Left ventricle myocardium superior (tissue), 1 donor: ENCODE measurements around the gene NLGN1. TPM values are rescaled to one million over a fixed set of nuclear protein-coding genes. Genes with fewer than 3 reads are reported as not detected.
"Not testable (repeated sequence)": the region's sequence is repeated elsewhere in the genome, so short reads cannot be mapped to it uniquely, and the experiment has no call there.

Source experiments
- ATAC-seq: fragments of 200-7000 bp; cut with Tn5 transposase; one replicate; pipeline ENCODE4 v1.9.1; 2020; ENCODE audit warnings: mild to moderate bottlenecking, moderate library complexity
- DNase-seq: peaks from one replicate; pipeline ENCODE4 v3.0.0-alpha.2; 2020
- intact Hi-C: fragments of 100-400 bp; cut with micrococcal nuclease; formaldehyde crosslinking; loops from one replicate; pipeline ENCODE4 v1.11.0; 2022
- total RNA-seq: library from RNA; stranded (reverse); fragmentation: NEBNext Ultra II Directional; extraction: Animal tissue kit (Norgen Biotek cat#: 25700); gene quantifications from one replicate; pipeline ENCODE4 v1.2.1, GENCODE V29; 2021
- donor health status: DM: no; HTN: yes; CAD: no; lungs with severe emphysema.

Gene NLGN1
- total RNA-seq, 1 donor from 2014 or later = 10.5 TPM

DNA sequence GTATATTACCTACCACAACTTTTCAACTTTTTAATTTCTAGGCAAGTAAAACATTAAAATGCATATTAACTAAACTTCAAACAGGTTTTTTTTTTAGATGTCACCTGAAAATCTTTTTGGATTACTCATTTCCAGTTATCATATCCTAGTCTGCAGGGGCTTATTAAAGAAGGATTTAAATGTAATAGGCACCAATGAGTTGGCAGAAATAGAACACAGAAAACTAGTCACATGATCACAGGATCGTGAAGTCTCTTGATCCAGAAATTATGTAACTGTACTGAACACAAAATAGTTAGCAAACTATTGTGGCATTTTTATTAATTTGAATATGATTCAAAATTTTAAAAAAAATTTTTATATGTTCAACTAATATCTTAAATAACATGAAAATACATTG lies 807.2 kb downstream of the NLGN1 start:
- ATAC-seq = no peak
- intact Hi-C loops = no loop called here
- no peak for DNase-seq

DNA sequence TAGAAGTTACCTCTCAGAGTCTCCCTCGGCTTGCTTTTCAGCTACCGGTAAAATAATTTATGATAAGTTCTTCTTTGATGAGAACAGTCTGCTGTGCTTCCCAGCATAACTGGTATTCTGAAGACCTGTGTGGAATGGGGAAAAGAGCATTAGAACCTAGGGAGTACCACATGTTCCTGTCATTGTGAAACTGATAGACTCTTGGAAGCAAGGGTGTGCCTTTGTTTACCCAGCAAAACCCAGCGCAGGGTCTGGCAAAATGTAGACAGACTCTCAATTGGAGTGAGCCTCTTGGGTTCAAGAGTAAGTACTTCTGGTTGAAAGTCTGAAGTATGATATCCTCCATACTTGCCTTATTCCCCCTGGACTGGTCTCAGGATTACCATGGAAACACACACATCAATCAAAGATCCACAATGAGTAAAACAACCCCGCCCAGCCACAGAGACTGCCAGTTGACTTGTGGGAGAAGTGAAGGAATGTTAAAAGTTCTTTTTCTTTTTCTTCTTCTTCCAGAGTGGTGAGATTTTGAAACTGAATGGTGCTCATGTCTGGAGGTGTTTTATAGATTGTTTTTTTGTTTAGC lies 809.2 kb downstream of the NLGN1 start:
- no peak for ATAC-seq
- intact Hi-C loops = no loop called here
- DNase-seq = no peak

DNA sequence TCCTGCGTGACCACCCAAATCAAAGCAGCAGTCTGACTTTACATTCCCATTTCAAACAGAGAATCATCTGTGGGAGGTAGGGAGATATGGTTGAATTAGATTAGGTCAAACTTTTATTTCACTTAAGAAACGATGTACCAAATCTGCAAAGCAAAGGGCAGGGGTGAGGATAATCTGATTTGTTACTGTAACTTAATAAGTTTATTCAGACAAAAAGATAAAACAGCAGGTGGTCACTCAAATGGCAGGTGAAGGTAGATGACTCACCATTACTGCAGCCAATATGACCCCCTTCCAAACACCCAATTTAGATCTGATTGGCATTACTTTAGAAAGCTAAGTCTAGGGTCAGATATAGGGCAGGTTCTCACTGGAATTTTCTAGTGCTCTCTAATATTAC lies 810.6 kb downstream of the NLGN1 start:
- intact Hi-C loops = no loop called here
- DNase-seq = no peak
- ATAC-seq = no peak

DNA sequence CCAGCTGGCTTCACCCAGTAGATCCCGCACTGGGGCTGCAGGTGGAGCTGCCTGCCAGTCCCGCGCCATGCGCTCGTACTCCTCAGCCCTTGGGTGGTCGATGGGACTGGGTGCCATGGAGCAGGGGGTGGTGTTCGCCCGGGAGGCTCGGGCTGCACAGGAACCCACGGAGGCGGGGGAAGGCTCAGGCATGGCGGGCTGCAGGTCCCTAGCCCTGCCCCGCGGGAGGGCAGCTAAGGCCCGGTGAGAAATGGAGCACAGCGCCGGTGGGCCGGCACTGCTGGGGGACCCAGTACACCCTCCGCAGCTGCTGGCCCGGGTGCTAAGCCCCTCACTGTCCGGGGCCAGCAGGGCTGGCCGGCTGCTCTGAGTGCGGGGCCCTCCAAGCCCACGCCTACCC lies 814.4 kb downstream of the NLGN1 start:
- DNase-seq, ATAC-seq, intact Hi-C loops: not testable (repeated sequence)

DNA sequence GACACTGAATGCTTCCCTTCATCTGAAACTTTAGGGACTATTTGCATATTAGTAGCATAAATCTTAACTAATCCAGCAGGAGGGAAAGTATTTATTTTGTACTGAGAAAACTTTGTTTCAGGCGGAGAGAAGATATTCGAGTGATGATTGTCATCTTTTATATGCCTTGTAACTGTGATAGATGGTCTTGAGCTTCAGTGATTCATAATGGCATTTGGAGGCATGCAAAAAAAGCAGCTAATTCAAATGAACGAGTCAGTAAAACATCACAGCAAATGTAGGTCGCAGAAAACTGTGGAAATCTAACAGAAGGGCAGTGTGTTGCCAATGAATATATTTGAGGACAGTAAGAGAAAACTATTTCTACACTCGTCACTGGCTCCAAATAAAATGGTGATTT lies 817.9 kb downstream of the NLGN1 start:
- DNase-seq (no peak), ATAC-seq (no peak)
- intact Hi-C loops = no loop called here

DNA sequence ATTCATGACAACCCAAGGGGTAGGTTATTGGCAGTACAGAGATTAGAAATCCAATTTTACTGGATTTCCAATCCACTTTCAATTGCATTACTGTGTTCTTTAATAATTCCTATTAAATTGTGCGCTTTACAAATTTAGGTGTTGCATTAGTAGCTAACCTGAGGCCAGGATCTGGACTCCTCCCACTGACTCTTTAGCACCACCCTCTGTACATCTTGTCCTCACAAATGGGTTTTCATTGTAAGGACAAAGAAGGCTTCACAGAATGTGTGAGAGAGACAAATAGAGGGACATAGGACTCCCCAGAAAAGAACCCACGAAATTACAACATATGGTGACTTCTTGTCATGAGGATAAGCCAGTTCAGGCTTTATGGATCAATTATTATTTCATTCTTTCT lies 818.5 kb downstream of the NLGN1 start:
- ATAC-seq (no peak), DNase-seq (no peak)
- intact Hi-C loops = no loop called here

DNA sequence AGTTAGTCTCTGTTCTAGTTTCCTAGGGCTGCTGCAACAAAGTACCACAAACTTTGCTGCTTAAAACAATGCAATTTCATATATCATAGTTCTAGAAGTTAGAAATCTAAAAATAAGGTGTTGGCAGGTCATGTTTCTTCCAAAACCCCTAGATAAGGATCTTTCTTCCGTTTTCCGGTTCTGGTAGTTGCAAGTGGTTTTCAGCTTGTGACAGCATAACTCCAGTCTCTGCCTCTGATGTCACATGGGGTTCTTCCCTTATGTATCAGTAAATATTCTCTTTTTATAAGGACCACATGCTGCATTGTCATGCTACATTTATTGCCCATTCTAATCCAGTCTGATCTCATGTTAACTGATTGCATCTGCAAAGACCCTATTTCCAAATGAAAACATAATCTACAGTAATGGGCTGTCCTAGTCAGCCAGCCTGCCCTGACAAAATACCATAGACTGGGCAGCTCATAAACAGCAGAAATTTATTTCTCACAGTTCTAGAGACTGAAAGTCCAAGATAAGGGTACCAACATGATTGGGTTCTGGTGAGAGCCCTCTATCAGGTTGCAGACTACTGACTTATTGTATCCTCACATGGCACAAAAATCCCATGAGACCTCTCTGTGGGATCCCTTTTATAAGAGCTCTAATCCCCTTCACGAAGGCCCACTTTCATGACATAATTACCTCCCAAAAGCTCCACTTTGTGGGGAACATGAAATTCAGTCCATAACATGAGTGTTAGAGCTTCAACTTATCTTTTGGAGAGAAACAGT lies 819.6 kb downstream of the NLGN1 start:
- DNase-seq (no peak), ATAC-seq (no peak)
- intact Hi-C loops = no loop called here

DNA sequence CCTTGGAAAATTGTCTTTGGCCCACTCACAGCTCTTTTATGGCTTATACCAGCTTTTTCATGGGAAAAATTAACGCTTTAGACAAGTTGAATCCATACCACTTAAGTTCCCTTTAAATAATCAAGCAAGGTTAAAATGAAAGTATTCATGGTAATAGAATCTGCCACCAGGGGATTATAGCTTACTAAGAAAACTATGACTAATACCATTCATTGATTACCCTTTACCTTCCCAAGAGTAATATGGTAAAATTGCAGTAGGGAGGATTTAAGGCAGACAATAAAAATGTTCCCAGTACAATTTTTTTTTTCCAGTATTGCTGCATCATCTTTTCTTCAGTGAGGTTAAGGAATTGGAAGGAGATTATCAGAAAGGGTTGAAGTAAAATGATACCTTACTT lies 820.5 kb downstream of the NLGN1 start:
- ATAC-seq (no peak), DNase-seq (no peak)
- intact Hi-C loops = no loop called here

DNA sequence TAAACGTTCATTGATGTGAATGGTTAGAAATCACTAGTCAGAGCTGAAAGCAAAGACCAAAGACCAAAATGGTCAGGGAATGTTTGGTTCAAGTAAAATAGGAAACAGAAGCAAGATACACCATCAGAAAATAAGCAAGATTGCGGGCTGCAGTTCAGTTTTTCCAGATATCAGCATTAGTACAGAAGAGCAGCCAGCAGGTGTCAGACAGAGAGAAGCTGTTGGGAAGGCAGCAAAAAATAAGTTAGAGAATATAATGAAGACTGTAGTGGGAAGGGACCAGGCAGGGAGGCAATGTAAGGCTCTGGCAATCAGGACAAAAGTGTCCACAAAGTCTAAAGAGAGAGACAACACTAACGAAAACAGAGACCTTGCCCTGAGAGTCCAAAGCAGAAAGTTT lies 822.2 kb downstream of the NLGN1 start:
- ATAC-seq = no peak
- DNase-seq = no peak
- intact Hi-C loops = no loop called here

DNA sequence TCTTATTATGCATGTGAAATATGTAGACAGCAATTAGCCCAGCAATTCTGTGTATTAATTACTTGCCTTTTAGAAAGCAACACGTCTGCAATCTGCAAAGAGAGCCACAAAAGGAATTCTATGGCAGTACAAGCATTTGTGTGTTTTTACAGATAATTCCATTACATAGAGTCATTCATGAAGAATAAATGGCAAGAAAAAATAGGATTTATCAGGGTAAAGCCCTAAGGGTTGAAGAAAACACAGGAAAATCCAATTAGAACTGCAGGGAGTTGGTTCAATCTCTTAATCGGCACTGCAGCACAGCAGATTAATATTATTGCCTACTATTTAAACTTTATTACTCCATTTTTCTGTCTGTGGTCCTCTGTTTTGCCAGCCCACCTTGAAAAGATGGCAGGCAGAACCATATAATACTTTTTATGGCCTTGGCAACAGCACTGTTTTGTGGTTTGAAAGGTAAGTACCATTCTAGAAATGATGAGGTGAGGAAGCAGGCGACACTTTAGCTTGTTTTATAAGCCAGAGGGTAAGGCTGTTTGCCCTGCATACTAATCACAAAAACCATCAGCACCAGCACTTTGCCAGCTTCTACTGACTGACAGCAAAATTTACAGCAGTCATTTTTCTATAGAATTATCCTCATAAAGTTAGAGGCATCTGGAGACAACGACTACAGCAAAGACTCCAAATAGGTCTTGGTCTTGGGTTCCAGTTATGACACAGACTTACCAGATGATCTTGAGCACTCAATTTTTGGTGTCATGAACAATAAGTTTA lies 823.4 kb downstream of the NLGN1 start:
- no peak for ATAC-seq
- intact Hi-C loops = no loop called here

DNA sequence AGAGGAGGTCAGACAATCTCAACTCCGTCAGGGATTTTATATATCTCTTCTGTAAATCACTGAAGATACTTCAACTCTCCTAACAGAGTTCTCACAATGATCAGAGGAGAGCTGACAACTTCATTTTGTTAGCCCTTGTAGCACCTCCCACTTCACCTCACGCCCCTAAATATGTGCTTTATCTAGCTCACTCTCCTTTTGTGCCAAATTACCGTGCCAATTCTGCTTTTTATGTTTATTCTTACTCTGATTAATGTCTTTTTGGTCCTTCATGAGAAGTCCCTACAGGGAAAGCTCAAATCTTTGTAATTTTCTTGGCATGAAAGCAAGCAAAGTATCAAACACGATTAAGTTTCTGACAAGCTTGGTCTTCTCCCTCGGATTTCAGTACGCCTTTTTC lies 825.5 kb downstream of the NLGN1 start:
- ATAC-seq (no peak), DNase-seq (no peak)
- intact Hi-C loops = no loop called here

More for the DNA sequence above, 823.4 kb downstream of the NLGN1 start:
- no peak for DNase-seq

DNA sequence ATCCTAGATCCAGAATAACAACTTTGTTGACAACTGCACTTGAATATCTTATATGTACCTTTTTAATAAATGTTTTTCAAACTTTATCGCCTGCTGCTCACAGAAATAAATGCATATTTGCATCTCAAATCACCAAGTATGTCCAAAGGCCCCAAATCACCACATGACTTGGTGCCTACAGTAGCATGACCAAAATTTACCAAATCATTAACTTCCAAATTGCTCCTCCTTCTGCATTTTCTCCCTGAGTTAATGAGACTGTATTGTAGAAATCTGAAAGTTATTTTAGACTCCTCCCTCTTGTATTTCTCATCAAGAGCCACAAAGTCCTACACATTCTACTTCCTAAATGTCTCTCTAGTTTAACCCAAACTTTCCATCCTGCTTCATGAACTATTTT lies 826.1 kb downstream of the NLGN1 start:
- no peak for DNase-seq
- intact Hi-C loops = no loop called here
- no peak for ATAC-seq

DNA sequence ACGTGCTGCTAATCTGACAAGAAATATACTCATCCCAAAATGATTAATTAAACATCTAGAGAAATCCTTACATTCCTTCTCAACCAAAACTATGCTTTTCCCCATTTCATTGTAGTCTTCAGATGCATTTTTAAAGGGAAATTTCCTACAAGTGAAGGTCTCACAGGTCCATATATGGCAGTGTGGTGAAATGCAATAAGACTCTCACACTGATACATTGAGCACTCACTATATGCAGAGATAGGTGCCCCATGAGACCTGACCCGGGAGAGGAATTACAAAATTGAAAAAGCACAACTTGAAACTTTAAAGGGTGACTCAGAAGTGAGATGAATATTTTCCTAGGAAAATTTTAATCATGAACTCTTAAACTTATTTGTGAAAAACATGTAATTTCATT lies 832.4 kb downstream of the NLGN1 start:
- DNase-seq (no peak), ATAC-seq (no peak)
- intact Hi-C loops = no loop called here

DNA sequence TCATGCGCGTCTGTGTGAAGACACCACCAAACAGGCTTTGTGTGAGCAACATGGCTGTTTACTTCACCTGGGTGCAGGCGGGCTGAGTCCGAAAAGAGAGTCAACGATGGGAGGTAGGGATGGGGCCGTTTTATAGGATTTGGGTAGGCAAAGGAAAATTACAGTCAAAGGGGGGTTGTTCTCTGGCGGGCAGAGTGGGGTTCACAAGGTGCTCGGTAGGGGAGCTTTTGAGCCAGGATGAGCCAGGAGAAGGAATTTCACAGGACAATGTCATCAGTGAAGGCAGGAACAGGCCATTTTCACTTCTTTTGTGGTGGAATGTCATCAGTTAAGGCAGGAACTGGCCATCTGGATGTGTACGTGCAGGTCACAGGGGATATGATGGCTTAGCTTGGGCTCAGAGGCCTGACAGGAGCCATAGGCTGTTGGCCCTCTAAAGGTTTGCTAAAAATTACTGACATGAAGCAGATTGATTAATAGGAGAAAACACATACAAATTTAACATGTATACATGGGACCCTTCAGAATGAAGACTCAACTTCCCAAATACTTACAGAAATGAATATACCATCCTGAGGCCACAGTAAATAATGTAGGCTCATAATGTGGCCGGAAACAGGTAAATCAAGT lies 834.6 kb downstream of the NLGN1 start:
- ATAC-seq, DNase-seq, intact Hi-C loops: not testable (repeated sequence)

DNA sequence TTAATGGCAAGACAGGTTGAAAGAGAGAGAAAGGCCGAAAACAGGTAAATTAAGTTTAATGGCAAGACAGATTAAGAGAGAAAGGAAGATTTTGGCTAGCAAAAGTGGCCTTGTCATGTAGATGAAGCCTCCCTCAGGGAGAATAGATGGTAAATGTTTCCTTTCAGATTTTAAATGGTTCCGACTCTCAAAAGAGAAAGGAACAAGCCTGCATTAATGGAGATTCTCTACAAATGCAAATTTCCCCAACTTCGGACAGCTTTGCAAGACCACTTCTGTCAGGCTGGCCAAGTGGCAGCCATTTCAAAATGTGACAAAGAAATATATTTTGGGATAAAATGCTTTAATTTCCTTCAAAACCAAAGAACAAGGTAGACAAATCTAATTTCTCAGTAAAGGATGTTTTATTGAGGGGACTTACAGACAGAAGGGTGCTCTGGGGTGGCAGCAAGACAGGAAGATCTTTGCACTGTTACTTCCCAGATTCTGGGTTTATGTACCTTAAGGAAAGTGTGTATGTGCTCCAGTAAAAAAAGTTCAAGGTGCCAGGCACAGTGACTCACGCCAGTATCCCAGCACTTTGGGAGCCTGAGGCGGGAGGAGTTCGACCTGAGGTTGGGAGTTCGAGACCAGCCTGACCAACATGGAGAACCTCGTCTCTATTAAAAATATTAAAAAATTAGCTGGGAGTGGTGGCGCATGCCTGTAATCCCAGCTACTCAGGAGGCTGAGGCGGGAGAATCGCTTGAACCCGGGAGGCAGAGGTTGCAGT lies 835.3 kb downstream of the NLGN1 start:
- ATAC-seq (no peak), DNase-seq (no peak)

DNA sequence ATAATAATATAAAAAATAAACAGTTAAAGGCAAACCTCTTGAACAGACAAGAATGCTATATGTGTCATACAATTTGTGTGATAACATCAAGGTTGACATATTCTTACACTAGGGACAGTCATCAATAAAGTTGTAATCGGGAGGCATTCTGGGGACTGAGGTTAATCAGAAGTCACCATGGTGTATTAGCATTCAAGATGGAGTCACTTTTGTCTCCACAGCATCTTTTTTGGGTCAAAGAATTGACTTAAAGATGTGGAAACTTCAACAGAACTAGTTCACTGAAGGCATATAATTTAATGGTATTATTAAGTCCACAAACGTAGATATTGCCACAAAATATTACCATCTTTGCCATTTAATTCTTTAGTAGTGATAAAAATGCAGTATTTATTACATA lies 836.0 kb downstream of the NLGN1 start:
- intact Hi-C loops = no loop called here
- ATAC-seq (no peak), DNase-seq (no peak)

More for the DNA sequence above, 835.3 kb downstream of the NLGN1 start:
- intact Hi-C loops = no loop called here

DNA sequence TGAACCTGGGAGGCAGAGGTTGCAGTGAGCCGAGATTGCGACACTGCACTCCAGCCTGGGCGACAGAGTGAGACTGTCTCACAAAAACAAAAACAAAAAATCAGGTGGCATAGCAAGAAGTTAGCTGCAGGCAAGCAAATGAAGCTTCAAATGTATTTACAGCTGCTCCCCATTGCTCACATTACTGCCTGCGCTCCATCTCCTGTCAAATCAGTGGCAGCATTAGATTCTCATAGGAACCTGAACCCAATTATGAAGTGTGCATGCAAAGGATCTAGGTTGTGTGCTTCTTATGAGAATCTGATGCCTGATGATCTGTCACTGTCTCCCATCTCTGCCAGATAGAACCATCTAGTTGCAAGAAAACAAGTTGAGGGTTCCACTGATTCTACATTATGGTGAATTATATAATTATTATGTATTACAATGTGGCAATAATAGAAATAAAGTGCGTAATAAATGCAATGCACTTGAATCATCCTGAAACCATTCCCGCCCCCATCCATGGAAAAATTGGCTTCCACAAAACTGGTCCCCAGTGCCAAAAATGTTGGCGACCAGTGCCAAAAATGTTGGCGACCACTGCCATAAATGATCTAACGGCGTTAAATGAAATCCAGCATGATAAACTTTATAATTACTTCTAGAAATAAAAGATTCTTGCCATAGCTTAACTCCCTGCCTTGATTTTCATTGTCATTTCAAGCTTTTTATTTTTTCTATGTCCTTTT lies 844.9 kb downstream of the NLGN1 start:
- DNase-seq = no peak

DNA sequence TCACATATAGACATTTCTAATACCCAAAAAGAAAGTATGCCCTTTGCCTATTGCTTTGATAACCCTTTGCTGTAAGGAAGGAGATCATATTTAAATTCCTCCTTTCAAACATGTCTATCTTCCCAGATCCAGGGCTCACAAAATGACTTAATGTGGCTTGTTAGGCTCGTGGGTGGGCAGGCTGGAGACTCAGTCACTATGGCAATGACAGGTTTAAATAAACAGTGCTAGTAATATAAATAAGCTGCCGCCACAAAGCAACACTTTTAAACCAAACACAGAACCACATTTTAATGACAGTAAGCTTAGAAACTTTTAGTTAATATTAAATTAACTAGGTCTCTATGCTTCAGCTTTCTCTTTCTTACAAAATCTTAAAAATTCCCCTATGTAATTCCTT lies 845.6 kb downstream of the NLGN1 start:
- intact Hi-C loops = no loop called here
- DNase-seq = no peak
- no peak for ATAC-seq

More for the DNA sequence above, 844.9 kb downstream of the NLGN1 start:
- no peak for ATAC-seq
- intact Hi-C loops = no loop called here
